ENCODE measurements around the gene PTPRJ.

Gene PTPRJ

GRCh38 chr11:48161951-48162884 lies 181.9 kb downstream of the PTPRJ start:
- DNase-seq (ENCODE audit: low read depth in 2 of 2) = no peak

- no peak for DNase-seq (ENCODE audit: low read depth in 2 of 2)
Observed at GRCh38 chr11:48162885-48163268, 182.5 kb downstream of the PTPRJ start.

GRCh38 chr11:48163360-48164100 lies 183.2 kb downstream of the PTPRJ start:
- DNase-seq (ENCODE audit: low read depth in 2 of 2) = no peak

- DNase-seq (ENCODE audit: low read depth in 2 of 2) = no peak
Observed at GRCh38 chr11:48164836-48165235, 184.5 kb downstream of the PTPRJ start.

GRCh38 chr11:48165426-48165825 lies 185.1 kb downstream of the PTPRJ start:
- DNase-seq (ENCODE audit: low read depth in 2 of 2) = no peak

- DNase-seq (ENCODE audit: low read depth in 2 of 2) = no peak
Observed at GRCh38 chr11:48167380-48167779, 187.0 kb downstream of the PTPRJ start.

GRCh38 chr11:48168815-48169214 lies 188.5 kb downstream of the PTPRJ start:
- DNase-seq (ENCODE audit: low read depth in 2 of 2) = no peak

- DNase-seq (ENCODE audit: low read depth in 2 of 2) = no peak
Observed at GRCh38 chr11:48169259-48169658, 188.9 kb downstream of the PTPRJ start.

- DNase-seq (ENCODE audit: low read depth in 2 of 2) = no peak
Observed at GRCh38 chr11:48169717-48170116, 189.4 kb downstream of the PTPRJ start.

GRCh38 chr11:48170241-48171233 lies 190.2 kb downstream of the PTPRJ start:
- DNase-seq (ENCODE audit: low read depth in 2 of 2) = no peak

- peak; percentile 54 to 55 for DNase-seq (ENCODE audit: low read depth in 2 of 2)
Observed at GRCh38 chr11:48172818-48173609, 192.7 kb downstream of the PTPRJ start.

- no peak for DNase-seq (ENCODE audit: low read depth in 2 of 2)
Observed at GRCh38 chr11:48177661-48178060, 197.3 kb downstream of the PTPRJ start.

- DNase-seq (ENCODE audit: low read depth in 2 of 2) = no peak
Observed at GRCh38 chr11:48180627-48181026, 200.3 kb downstream of the PTPRJ start.

- no peak for DNase-seq (ENCODE audit: low read depth in 2 of 2)
Observed at GRCh38 chr11:48182860-48183526, 202.6 kb downstream of the PTPRJ start.

- no peak for DNase-seq (ENCODE audit: low read depth in 2 of 2)
Observed at GRCh38 chr11:48184452-48184851, 204.1 kb downstream of the PTPRJ start.

- peak in 1 of 2 donors; percentile 6 for DNase-seq (ENCODE audit: low read depth in 2 of 2)
Observed at GRCh38 chr11:48190906-48191654, 210.7 kb downstream of the PTPRJ start.

GRCh38 chr11:48193876-48194275 lies 213.5 kb downstream of the PTPRJ start:
- no peak for DNase-seq (ENCODE audit: low read depth in 2 of 2)

- no peak for DNase-seq (ENCODE audit: low read depth in 2 of 2)
Observed at GRCh38 chr11:48207881-48208280, 227.5 kb downstream of the PTPRJ start.

- DNase-seq (ENCODE audit: low read depth in 2 of 2) = no peak
Observed at GRCh38 chr11:48210052-48210451, 229.7 kb downstream of the PTPRJ start.

GRCh38 chr11:48216510-48216909 lies 236.2 kb downstream of the PTPRJ start, which contains the start of gene OR4B1:
Gene OR4B1, plus strand, starts transcription at chr11:48216810. Its CDS starts 0 bp downstream, at chr11:48216810.
- no peak for DNase-seq (ENCODE audit: low read depth in 2 of 2)

All from stimulated activated CD4-positive, alpha-beta T cell treated with anti-CD3 and anti-CD28 coated beads, Interleukin-1b, Interleukin-23, amount 100 ng/mL, for 4 hours (primary cell).